Hair follicular keratinocyte (primary cell): ENCODE results near the gene PLBD2. TPM values are rescaled to one million over a fixed set of nuclear protein-coding genes. Genes with fewer than 3 reads are reported as not detected.

Experiments used
- total RNA-seq: library from RNA; depleted of rRNA; stranded (reverse); fragments of >200 nt; gene quantifications from 2 replicates; pipeline ENCODE4 v1.2.3, GENCODE V29; 2015

PLBD2 gene, protein sequence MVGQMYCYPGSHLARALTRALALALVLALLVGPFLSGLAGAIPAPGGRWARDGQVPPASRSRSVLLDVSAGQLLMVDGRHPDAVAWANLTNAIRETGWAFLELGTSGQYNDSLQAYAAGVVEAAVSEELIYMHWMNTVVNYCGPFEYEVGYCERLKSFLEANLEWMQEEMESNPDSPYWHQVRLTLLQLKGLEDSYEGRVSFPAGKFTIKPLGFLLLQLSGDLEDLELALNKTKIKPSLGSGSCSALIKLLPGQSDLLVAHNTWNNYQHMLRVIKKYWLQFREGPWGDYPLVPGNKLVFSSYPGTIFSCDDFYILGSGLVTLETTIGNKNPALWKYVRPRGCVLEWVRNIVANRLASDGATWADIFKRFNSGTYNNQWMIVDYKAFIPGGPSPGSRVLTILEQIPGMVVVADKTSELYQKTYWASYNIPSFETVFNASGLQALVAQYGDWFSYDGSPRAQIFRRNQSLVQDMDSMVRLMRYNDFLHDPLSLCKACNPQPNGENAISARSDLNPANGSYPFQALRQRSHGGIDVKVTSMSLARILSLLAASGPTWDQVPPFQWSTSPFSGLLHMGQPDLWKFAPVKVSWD
- total RNA-seq: 18.0 and 21.6 TPM in 2 replicates

GRCh38 chr12:113358381-113359132 lies at the start of gene PLBD2:
PLBD2 (plus strand) TSS chr12:113358587; CDS start chr12:113358601, 14 bp downstream.

DNA sequence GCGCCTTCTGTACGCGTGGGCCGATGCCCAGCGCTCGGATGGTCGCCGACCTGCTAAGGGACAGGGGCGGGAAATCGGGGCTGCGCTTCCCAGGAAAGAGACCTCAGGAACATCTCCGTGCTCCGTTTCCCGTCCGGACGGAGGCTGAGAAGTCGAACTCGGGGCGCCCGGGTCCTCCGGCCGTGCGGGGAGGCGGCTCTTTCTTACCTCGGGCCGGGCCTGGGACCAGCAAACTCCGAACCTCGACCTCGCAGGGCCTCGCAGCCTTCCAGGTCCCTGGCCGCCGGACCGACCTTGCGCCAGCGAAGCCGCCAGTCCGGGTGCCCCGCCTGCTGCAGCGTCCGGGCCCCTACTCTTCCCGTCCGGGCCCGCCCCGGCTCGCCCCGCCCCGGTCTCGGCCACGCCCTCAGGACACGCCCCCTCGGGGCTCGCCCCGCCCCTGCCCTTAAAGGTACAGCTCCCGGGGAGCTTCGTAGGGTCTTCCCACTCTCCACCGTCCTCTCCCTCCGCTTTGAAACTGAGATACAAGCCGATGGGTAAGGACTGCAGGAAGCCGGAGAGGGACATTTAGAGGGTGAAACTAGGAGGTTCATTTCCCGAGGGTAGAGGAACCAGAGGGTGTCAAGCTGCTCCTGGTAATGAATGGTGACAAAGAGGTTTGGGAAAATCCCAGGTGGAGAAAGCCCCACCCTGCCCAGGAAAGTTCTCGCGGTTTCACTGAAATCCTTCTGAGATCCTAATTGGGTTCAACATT lies 23.4 kb upstream of the PLBD2 start, which contains the start of gene SLC8B1:
Gene SLC8B1, minus strand, starts transcription at position 324 of the 754 bp plus-strand sequence. CDS start 2,231 bp downstream, outside the sequence.

GRCh38 chr12:113403435-113404415 lies 45.3 kb downstream of the PLBD2 start, which contains the start of gene SDS:
SDS (minus strand) TSS chr12:113403887; CDS start chr12:113399708, 4,179 bp downstream.

DNA sequence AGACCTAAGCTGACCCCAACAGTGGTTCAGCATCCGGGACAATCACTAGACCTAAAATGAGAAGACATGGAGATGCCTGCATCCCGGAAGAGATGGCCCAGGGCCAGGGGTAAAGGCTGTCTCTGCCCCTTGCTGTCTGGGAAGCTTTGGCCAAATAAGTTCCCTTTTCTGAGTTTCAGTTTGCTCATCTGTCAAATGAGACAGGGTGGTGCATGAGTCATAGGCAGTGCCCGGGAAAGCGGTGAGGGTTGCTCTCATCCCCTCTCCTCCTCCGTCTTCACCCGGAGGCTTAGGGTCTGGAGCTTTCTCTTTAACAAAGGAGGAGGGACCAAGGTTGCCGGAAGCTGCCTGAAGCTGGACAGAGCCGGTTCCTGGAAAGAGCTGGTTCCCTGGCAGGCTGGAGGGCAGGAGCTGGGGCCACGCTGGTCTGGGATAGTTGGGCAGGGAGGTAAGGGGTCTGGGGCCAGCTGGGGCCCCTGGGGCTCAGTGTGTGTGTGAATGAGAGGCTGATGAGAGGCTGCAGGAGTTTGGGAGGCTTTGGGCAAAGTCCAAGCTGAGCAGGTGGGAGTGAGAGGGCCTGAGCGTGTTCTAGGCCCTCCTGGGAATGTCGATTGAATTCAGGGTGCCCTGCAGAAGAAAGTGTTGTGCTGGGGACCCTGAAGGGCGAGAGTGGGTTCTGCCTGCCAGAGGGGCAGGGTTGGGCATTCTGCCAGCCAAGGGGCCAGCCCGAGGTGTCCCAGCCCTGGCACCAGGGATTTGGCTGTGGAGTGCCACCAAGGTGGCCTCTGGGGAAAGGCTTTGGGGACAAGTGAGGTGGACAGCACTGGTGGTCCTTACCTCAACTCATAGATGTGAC lies 63.9 kb downstream of the PLBD2 start, which contains the start of gene SDSL:
Gene SDSL, plus strand, starts transcription at position 351 of the 856 bp plus-strand sequence. CDS start 5,603 bp downstream, outside the sequence.

Other genes starting within 250 kb of the PLBD2 start
- 0.04 and 0.08 TPM in 2 replicates for gene RASAL1, start 222.8 kb upstream of the PLBD2 start, total RNA-seq
- not detected in 2 replicates for gene CFAP73, start 208.9 kb upstream of the PLBD2 start, total RNA-seq
- gene DDX54, start 173.1 kb upstream of the PLBD2 start, total RNA-seq: 65.5 and 86.8 TPM in 2 replicates
- 28.9 and 43.7 TPM in 2 replicates for gene RITA1, start 172.9 kb upstream of the PLBD2 start, total RNA-seq
- 23.4 and 44.7 TPM in 2 replicates for gene TPCN1, start 137.1 kb upstream of the PLBD2 start, total RNA-seq
- gene SLC8B1, start 23.5 kb upstream of the PLBD2 start, total RNA-seq: 11.5 and 21.9 TPM in 2 replicates
- not detected in 2 replicates for gene SDS, start 45.3 kb downstream of the PLBD2 start, total RNA-seq
- 3.3 and 9.1 TPM in 2 replicates for gene SDSL, start 63.8 kb downstream of the PLBD2 start, total RNA-seq
- gene LHX5, start 113.3 kb downstream of the PLBD2 start, total RNA-seq: 0.15 and 1.2 TPM in 2 replicates